ENCODE results near the gene EPB42. TPM values are rescaled to one million over a fixed set of nuclear protein-coding genes. Genes with fewer than 3 reads are reported as not detected.

The EPB42 gene
- total RNA-seq, 1 donor from 2014 or later: not detected

DNA sequence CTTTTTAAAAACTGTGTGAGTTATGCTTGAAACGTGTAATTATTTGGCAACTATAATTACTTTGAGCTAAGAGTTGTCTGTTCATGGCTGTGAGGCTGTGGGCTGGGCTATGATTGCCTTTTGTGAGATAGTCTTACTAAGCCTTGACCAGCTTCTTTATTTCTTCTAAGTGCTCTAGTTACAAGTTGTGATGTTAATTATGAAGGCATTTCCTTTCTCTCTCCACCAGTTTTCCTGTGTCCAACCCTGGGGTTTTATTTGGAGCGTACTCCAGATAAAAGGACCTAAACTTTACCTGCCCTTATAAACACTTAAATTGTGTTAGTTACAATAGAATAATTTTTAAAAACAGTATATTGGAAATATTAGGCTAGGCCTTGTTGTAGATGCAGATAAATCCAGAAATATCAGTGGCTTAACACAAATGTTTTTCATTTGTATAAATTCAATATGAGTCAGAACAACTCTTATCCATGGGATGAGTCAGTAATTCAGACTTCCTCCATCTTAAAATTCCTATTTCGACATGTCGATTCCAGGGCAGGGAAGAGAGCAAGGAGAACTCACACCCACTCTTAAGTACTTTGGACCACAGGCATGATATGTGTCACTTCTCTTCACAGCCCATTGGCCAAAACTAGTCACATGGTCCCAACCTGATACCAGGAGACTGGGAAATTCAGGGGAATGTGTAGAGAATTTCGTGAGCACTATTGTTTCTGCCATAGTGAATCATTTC, 70.5 kb downstream of the EPB42 start:
- intact Hi-C loops (cut with DNase I): no loop called here
- TF ChIP-seq, protein P1, sequence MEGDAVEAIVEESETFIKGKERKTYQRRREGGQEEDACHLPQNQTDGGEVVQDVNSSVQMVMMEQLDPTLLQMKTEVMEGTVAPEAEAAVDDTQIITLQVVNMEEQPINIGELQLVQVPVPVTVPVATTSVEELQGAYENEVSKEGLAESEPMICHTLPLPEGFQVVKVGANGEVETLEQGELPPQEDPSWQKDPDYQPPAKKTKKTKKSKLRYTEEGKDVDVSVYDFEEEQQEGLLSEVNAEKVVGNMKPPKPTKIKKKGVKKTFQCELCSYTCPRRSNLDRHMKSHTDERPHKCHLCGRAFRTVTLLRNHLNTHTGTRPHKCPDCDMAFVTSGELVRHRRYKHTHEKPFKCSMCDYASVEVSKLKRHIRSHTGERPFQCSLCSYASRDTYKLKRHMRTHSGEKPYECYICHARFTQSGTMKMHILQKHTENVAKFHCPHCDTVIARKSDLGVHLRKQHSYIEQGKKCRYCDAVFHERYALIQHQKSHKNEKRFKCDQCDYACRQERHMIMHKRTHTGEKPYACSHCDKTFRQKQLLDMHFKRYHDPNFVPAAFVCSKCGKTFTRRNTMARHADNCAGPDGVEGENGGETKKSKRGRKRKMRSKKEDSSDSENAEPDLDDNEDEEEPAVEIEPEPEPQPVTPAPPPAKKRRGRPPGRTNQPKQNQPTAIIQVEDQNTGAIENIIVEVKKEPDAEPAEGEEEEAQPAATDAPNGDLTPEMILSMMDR (IDR thresholded peaks at IDR 0.05): no peak
- Histone ChIP-seq H3K36me3 (peaks cover 29 to 75% of the 10 kb centered on the region in 2 donors), H3K9me3 (no peaks in the 10 kb centered on the region), H3K4me3 (no peak overlapping the region), H3K27ac (no peak overlapping the region), H3K27me3 (no peaks in the 10 kb centered on the region), H3K4me1 (no peaks in the 10 kb centered on the region)
- no peak for DNase-seq (ENCODE audit: low spot score in 2 of 2)

Other genes starting within 250 kb of the EPB42 start
- 8.2 TPM for gene UBR1, start 115.0 kb downstream of the EPB42 start, total RNA-seq
- gene TMEM62, start 87.4 kb downstream of the EPB42 start, total RNA-seq: 9.0 TPM
- gene CCNDBP1, start 35.6 kb downstream of the EPB42 start, total RNA-seq: 44.9 TPM
- not detected for gene TGM5, start 45.9 kb upstream of the EPB42 start, total RNA-seq
- gene TGM7, start 81.2 kb upstream of the EPB42 start, total RNA-seq: not detected
- 1.2 TPM for gene LCMT2, start 109.6 kb upstream of the EPB42 start, total RNA-seq
- gene ZSCAN29, start 150.0 kb upstream of the EPB42 start, total RNA-seq: 7.8 TPM
- 13.4 TPM for gene TUBGCP4, start 150.1 kb upstream of the EPB42 start, total RNA-seq

Data from ascending aorta (tissue), 2 donors.